Transverse colon (tissue), 4 donors: ENCODE measurements around the gene OSM. TPM values are rescaled to one million over a fixed set of nuclear protein-coding genes. Genes with fewer than 3 reads are reported as not detected.

Experiments
- DNase-seq: peaks from one replicate; pipeline ENCODE4 v3.0.0-alpha.2; 2019
- H3K27ac ChIP-seq, 4 donors: fragments of 200-600 bp; sonication (generic); 2 replicates each; pipeline ENCODE4 v1.5.1; 2016 to 2018; ENCODE audit warnings: inconsistent platforms in 4 of 4
- H3K27me3 ChIP-seq: fragments of 200-600 bp; sonication (generic); 2 replicates; pipeline ENCODE4 v1.5.1; 2017; ENCODE audit warnings: inconsistent platforms
- H3K36me3 ChIP-seq, 4 donors: fragments of 200-600 bp; sonication (generic); 2 replicates each; pipeline ENCODE4 v1.5.1; 2017 to 2019; ENCODE audit warnings: inconsistent platforms in 4 of 4
- H3K4me1 ChIP-seq, 4 donors: fragments of 200-600 bp; sonication (generic); 2 replicates each; pipeline ENCODE4 v1.5.1; 2017 to 2020; ENCODE audit warnings: inconsistent platforms in 4 of 4
- H3K4me3 ChIP-seq, 4 donors: fragments of 200-600 bp; sonication (generic); 1 replicate in 1 of 4; 2 replicates in 3 of 4; pipeline versions ENCODE4 v1.5.1 to v1.6.1; 2017 to 2019; ENCODE audit warnings: inconsistent platforms in 4 of 4
- H3K9me3 ChIP-seq, 2 donors: fragments of 200-600 bp; sonication (generic); 2 replicates each; pipeline ENCODE4 v1.5.1; 2017 to 2019; ENCODE audit warnings: inconsistent platforms in 2 of 2
- CTCF ChIP-seq, 5 experiments: fragments of 200-600 bp in 3 of 5; fragments of 450-650 bp in 2 of 5; sonication (generic) in 3 of 5; IDR thresholded peaks; 1 replicate in 2 of 5; 2 replicates in 3 of 5; pipeline ENCODE4 v1.5.1; 2016 to 2017; ENCODE audit warnings: antibody characterized with exemption in 5 of 5, inconsistent platforms in 3 of 5, mild to moderate bottlenecking in 2 of 5, moderate library complexity in 1 of 5
- EP300 ChIP-seq: sonication (generic); formaldehyde crosslinking; IDR thresholded peaks from one replicate; pipeline ENCODE4 v1.6.1; 2017; ENCODE audit warnings: antibody characterized with exemption, low read depth
- POLR2A ChIP-seq: fragments of 450-650 bp; IDR thresholded peaks from one replicate; pipeline ENCODE4 v1.6.1; 2016; ENCODE audit warnings: antibody characterized with exemption, mild to moderate bottlenecking, moderate library complexity
- POLR2AphosphoS5 ChIP-seq, 3 donors: sonication (generic); formaldehyde crosslinking; IDR thresholded peaks; one replicate each; pipeline ENCODE4 v1.6.1; 2016; ENCODE audit warnings: antibody characterized with exemption in 3 of 3
- WGBS, 2 donors: methylation state at CpG; one replicate each; pipeline ENCODE4 v1.1.5; 2018; ENCODE audit warnings: low coverage in 1 of 2; 5-methylcytosine and 5-hydroxymethylcytosine counted together
- in situ Hi-C, 4 donors: fragments of 200-750 bp; cut with MboI; loops; one replicate each; pipeline versions ENCODE4 v1.15.0 to v1.15.1; 2017; ENCODE audit warnings: low sequenced_read_pairs in 3 of 4, low pct_ligation_motif_present in 1 of 4, low pct_unique_long_range_greater_than_20kb in 1 of 4
- intact Hi-C: fragments of 100-400 bp; cut with DNase I; formaldehyde crosslinking; loops from one replicate; pipeline ENCODE4 v1.15.1; 2023; ENCODE audit warnings: low total_unique reads
- total RNA-seq, 4 donors: library from RNA; depleted of rRNA; stranded (reverse); fragments of >200 nt; gene quantifications; one replicate each; pipeline ENCODE4 v1.1.0, GENCODE V29; 2016

Gene OSM
- total RNA-seq, 4 donors from 2014 or later = not detected

- H3K27me3 ChIP-seq = no peaks in the 10 kb centered on the region
- TF ChIP-seq POLR2A = peak; percentile 11
- no peak for TF ChIP-seq CTCF (IDR thresholded peaks at IDR 0.05)
- peak; percentile 61 to 83 (median 71) for TF ChIP-seq POLR2AphosphoS5 (IDR thresholded peaks at IDR 0.05)
- peak; percentile 55 for TF ChIP-seq EP300
- DNase-seq = peak; percentile 74
- H3K4me1 ChIP-seq = peaks cover 75 to 97% (median 91%) of the 10 kb centered on the region in 4 donors
- intact Hi-C loops = no loop called here
- H3K9me3 ChIP-seq = no peaks in the 10 kb centered on the region
- H3K27ac ChIP-seq = peak overlapping the region; percentile 86 to 90 (median 88)
- 20 to 41% methylated on average over 2 to 7 of the region's 7 CpGs for WGBS, 2 donors
- in situ Hi-C loops = no loop called here
- no peaks in the 10 kb centered on the region for H3K36me3 ChIP-seq
- no peak overlapping the region for H3K4me3 ChIP-seq
Observed at GRCh38 chr22:30309951-30310741, 43.5 kb upstream of the OSM start.

- no peaks in the 10 kb centered on the region for H3K27me3 ChIP-seq
- H3K4me3 ChIP-seq = no peak overlapping the region
- DNase-seq = peak; percentile 63
- 60 to 63% methylated on average over 2 to 5 of the region's 5 CpGs for WGBS, 2 donors
- peak in 1 of 3 donors; percentile 20 for TF ChIP-seq POLR2AphosphoS5 (IDR thresholded peaks at IDR 0.05)
- TF ChIP-seq EP300 = no peak
- no peak for TF ChIP-seq POLR2A
- peaks cover 85 to 97% (median 92%) of the 10 kb centered on the region in 4 donors for H3K4me1 ChIP-seq
- no peaks in the 10 kb centered on the region for H3K36me3 ChIP-seq
- H3K27ac ChIP-seq = peak overlapping the region; percentile 86 to 90 (median 88)
- intact Hi-C loops (no loop called here), in situ Hi-C loops (no loop called here)
- H3K9me3 ChIP-seq = no peaks in the 10 kb centered on the region
Observed at GRCh38 chr22:30308518-30309230, 42.0 kb upstream of the OSM start.

GRCh38 chr22:30308093-30308492, 41.4 kb upstream of the OSM start:
- Histone ChIP-seq H3K9me3 (no peaks in the 10 kb centered on the region), H3K27me3 (no peaks in the 10 kb centered on the region), H3K27ac (peak overlapping the region; percentile 84 to 90 (median 88)), H3K36me3 (no peaks in the 10 kb centered on the region), H3K4me3 (no peak overlapping the region), H3K4me1 (peaks cover 89 to 100% (median 96%) of the 10 kb centered on the region in 4 donors)
- TF ChIP-seq EP300 (no peak), POLR2AphosphoS5 (IDR thresholded peaks at IDR 0.05) (no peak), CTCF (IDR thresholded peaks at IDR 0.05) (no peak), POLR2A (no peak)
- in situ Hi-C loops = no loop called here
- DNase-seq = no peak
- 70 to 83% methylated on average over 2 of the region's 2 CpGs for WGBS, 2 donors
- intact Hi-C loops = no loop called here

GRCh38 chr22:30307041-30307574, 40.5 kb upstream of the OSM start:
- H3K4me1 ChIP-seq = peaks cover 89 to 100% (median 97%) of the 10 kb centered on the region in 4 donors
- TF ChIP-seq POLR2A (no peak), EP300 (no peak), CTCF (IDR thresholded peaks at IDR 0.05) (no peak), POLR2AphosphoS5 (IDR thresholded peaks at IDR 0.05) (no peak)
- H3K27me3 ChIP-seq = no peaks in the 10 kb centered on the region
- no peaks in the 10 kb centered on the region for H3K9me3 ChIP-seq
- WGBS, 2 donors = 75 to 78% methylated on average over 2 to 4 of the region's 4 CpGs
- H3K4me3 ChIP-seq = no peak overlapping the region
- in situ Hi-C loops (no loop called here), intact Hi-C loops (no loop called here)
- peak overlapping the region; percentile 84 to 90 (median 88) for H3K27ac ChIP-seq
- no peaks in the 10 kb centered on the region for H3K36me3 ChIP-seq
- DNase-seq = no peak
